Osteoblast (primary cell): ENCODE measurements around the gene HEMGN. TPM values are rescaled to one million over a fixed set of nuclear protein-coding genes. Genes with fewer than 3 reads are reported as not detected.

Source experiments
- DNase-seq: peaks from one replicate; pipeline ENCODE4 v3.0.0; 2011; ENCODE audit warnings: low spot score, mixed read lengths; ENCODE audit not compliant: insufficient read length; ENCODE audit errors: missing footprints
- H2AFZ ChIP-seq: 2 replicates; pipeline ENCODE4 v1.6.0; 2011; ENCODE audit warnings: mild to moderate bottlenecking, low read length
- H3K27ac ChIP-seq: 2 replicates; pipeline ENCODE4 v1.5.1; 2011; ENCODE audit warnings: mild to moderate bottlenecking, low read depth, low read length, moderate library complexity
- H3K27me3 ChIP-seq: 2 replicates; pipeline ENCODE4 v1.6.0; 2012; ENCODE audit warnings: mild to moderate bottlenecking, control low read depth, inconsistent platforms, low read length, moderate library complexity; ENCODE audit not compliant: insufficient read depth
- H3K36me3 ChIP-seq: 2 replicates; pipeline ENCODE4 v1.5.1; 2011; ENCODE audit warnings: mild to moderate bottlenecking, low read length, control low read depth, moderate library complexity; ENCODE audit not compliant: insufficient read depth
- H3K4me1 ChIP-seq: 2 replicates; pipeline ENCODE4 v1.5.1; 2011; ENCODE audit warnings: mild to moderate bottlenecking, low read length, control low read depth, moderate library complexity; ENCODE audit not compliant: insufficient read depth
- H3K4me2 ChIP-seq: 2 replicates; pipeline ENCODE4 v1.6.0; 2011; ENCODE audit warnings: mild to moderate bottlenecking, low read length; ENCODE audit not compliant: insufficient read depth
- H3K4me3 ChIP-seq: fragments of 200-600 bp; sonication (generic); 3 replicates; pipeline ENCODE4 v1.5.1; 2012; ENCODE audit warnings: mild to moderate bottlenecking, low read length, inconsistent platforms; ENCODE audit not compliant: insufficient read depth
- H3K79me2 ChIP-seq: 2 replicates; pipeline ENCODE4 v1.6.0; 2012; ENCODE audit warnings: mild to moderate bottlenecking, low read length, control low read depth, inconsistent platforms; ENCODE audit not compliant: insufficient read depth
- H3K9me3 ChIP-seq: 2 replicates; pipeline ENCODE4 v1.5.1; 2011; ENCODE audit warnings: low read depth, low read length, control low read depth
- H4K20me1 ChIP-seq: 2 replicates; pipeline ENCODE4 v1.6.0; 2012; ENCODE audit warnings: mild to moderate bottlenecking, low read length, control low read depth; ENCODE audit not compliant: insufficient read depth
- total RNA-seq: library from RNA; depleted of rRNA; stranded (reverse); fragments of >200 nt; gene quantifications from 2 replicates; pipeline ENCODE4 v1.2.3, GENCODE V29; 2012
- TF ChIP-seq, protein P1 (sequence below): IDR thresholded peaks from 2 replicates; pipeline ENCODE4 v1.5.1; 2011; ENCODE audit warnings: mild to moderate bottlenecking, low read depth, low read length, moderate library complexity; ENCODE audit errors: extremely low read depth

Gene HEMGN
- total RNA-seq, 1 donor: not detected

- no peak for DNase-seq
- no peaks in the 10 kb centered on the region for H3K9me3 ChIP-seq
- no peaks in the 10 kb centered on the region for H3K36me3 ChIP-seq
- H3K4me1 ChIP-seq: no peaks in the 10 kb centered on the region
- TF ChIP-seq, protein P1, sequence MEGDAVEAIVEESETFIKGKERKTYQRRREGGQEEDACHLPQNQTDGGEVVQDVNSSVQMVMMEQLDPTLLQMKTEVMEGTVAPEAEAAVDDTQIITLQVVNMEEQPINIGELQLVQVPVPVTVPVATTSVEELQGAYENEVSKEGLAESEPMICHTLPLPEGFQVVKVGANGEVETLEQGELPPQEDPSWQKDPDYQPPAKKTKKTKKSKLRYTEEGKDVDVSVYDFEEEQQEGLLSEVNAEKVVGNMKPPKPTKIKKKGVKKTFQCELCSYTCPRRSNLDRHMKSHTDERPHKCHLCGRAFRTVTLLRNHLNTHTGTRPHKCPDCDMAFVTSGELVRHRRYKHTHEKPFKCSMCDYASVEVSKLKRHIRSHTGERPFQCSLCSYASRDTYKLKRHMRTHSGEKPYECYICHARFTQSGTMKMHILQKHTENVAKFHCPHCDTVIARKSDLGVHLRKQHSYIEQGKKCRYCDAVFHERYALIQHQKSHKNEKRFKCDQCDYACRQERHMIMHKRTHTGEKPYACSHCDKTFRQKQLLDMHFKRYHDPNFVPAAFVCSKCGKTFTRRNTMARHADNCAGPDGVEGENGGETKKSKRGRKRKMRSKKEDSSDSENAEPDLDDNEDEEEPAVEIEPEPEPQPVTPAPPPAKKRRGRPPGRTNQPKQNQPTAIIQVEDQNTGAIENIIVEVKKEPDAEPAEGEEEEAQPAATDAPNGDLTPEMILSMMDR: no peak
- H2AFZ ChIP-seq: no peak overlapping the region
- no peaks in the 10 kb centered on the region for H3K79me2 ChIP-seq
- H3K27me3 ChIP-seq: peaks cover 24% of the 10 kb centered on the region
- H3K27ac ChIP-seq: no peak overlapping the region
- no peaks in the 10 kb centered on the region for H4K20me1 ChIP-seq
- H3K4me3 ChIP-seq: no peak overlapping the region
- no peak overlapping the region for H3K4me2 ChIP-seq
These were observed 26.9 kb upstream of the HEMGN start for GRCh38 chr9:97964901-97965300.

DNA sequence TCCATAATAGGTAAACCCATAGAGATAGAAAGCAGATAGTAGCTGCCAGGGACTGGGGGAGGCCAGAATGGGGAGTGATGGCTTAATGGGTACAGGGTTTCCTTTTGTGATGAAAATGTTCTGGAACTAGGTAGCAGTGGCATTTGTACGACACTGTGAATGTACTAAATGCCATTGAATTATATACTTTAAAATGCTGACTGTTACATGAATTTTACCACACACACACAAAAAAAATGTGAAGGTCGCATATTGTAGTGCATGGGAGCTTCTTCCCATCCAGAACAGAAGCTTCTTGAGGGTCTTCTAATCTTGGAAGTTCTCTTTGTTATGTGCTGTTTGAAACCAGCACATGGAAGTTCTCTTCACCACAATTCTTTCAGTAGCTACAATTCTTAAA is 25.3 kb upstream of the HEMGN start:
- H3K27ac ChIP-seq: no peak overlapping the region
- TF ChIP-seq, protein P1: no peak
- no peaks in the 10 kb centered on the region for H4K20me1 ChIP-seq
- H3K4me3 ChIP-seq: no peak overlapping the region
- no peaks in the 10 kb centered on the region for H3K36me3 ChIP-seq
- H2AFZ ChIP-seq: no peak overlapping the region
- DNase-seq: no peak
- peaks cover 11% of the 10 kb centered on the region for H3K4me1 ChIP-seq
- no peak overlapping the region for H3K4me2 ChIP-seq
- no peaks in the 10 kb centered on the region for H3K9me3 ChIP-seq
- no peaks in the 10 kb centered on the region for H3K79me2 ChIP-seq
- peaks cover 21% of the 10 kb centered on the region for H3K27me3 ChIP-seq

- H3K9me3 ChIP-seq: no peaks in the 10 kb centered on the region
- DNase-seq: no peak
- no peak overlapping the region for H3K4me3 ChIP-seq
- no peak overlapping the region for H3K27ac ChIP-seq
- H3K79me2 ChIP-seq: no peaks in the 10 kb centered on the region
- H3K36me3 ChIP-seq: no peaks in the 10 kb centered on the region
- H4K20me1 ChIP-seq: no peaks in the 10 kb centered on the region
- H3K27me3 ChIP-seq: peaks cover 21% of the 10 kb centered on the region
- H3K4me1 ChIP-seq: peaks cover 11% of the 10 kb centered on the region
- TF ChIP-seq, protein P1: no peak
- no peak overlapping the region for H2AFZ ChIP-seq
- no peak overlapping the region for H3K4me2 ChIP-seq
These were observed 24.6 kb upstream of the HEMGN start for GRCh38 chr9:97962575-97962974.

- H3K79me2 ChIP-seq: no peaks in the 10 kb centered on the region
- H3K27ac ChIP-seq: no peak overlapping the region
- TF ChIP-seq, protein P1: no peak
- no peaks in the 10 kb centered on the region for H4K20me1 ChIP-seq
- DNase-seq: no peak
- H3K27me3 ChIP-seq: peaks cover 20% of the 10 kb centered on the region
- H3K4me1 ChIP-seq: peaks cover 11% of the 10 kb centered on the region
- no peak overlapping the region for H3K4me3 ChIP-seq
- no peak overlapping the region for H3K4me2 ChIP-seq
- no peaks in the 10 kb centered on the region for H3K9me3 ChIP-seq
- no peaks in the 10 kb centered on the region for H3K36me3 ChIP-seq
- H2AFZ ChIP-seq: no peak overlapping the region
These were observed 24.2 kb upstream of the HEMGN start for GRCh38 chr9:97962136-97962535.
